ENCODE data around the gene DMXL1. TPM values are rescaled to one million over a fixed set of nuclear protein-coding genes. Genes with fewer than 3 reads are reported as not detected.

Gene DMXL1
- total and polyA plus RNA-seq, 2 experiments from 2014 or later, result 28.4 to 41.7 TPM

DNA sequence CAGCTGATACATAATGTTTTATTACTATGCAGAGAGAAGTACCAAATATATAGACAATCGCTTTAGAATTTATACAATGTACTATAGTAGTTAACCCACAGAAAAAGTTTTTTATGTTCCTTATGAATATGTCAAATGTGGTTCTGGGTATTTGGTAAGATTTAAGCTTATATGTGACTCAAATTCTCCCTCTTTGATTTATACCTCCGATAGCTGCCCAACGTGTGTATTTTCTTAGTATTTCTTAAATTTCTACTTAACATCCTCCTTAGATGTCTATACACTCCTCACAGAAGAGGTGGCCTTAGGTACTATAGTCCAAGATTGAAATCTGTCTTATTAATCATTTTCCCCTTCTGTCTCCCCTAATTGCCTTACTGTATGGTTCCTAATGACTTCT lies 146.3 kb downstream of the DMXL1 start (continued):
- TF ChIP-seq, protein P1, sequence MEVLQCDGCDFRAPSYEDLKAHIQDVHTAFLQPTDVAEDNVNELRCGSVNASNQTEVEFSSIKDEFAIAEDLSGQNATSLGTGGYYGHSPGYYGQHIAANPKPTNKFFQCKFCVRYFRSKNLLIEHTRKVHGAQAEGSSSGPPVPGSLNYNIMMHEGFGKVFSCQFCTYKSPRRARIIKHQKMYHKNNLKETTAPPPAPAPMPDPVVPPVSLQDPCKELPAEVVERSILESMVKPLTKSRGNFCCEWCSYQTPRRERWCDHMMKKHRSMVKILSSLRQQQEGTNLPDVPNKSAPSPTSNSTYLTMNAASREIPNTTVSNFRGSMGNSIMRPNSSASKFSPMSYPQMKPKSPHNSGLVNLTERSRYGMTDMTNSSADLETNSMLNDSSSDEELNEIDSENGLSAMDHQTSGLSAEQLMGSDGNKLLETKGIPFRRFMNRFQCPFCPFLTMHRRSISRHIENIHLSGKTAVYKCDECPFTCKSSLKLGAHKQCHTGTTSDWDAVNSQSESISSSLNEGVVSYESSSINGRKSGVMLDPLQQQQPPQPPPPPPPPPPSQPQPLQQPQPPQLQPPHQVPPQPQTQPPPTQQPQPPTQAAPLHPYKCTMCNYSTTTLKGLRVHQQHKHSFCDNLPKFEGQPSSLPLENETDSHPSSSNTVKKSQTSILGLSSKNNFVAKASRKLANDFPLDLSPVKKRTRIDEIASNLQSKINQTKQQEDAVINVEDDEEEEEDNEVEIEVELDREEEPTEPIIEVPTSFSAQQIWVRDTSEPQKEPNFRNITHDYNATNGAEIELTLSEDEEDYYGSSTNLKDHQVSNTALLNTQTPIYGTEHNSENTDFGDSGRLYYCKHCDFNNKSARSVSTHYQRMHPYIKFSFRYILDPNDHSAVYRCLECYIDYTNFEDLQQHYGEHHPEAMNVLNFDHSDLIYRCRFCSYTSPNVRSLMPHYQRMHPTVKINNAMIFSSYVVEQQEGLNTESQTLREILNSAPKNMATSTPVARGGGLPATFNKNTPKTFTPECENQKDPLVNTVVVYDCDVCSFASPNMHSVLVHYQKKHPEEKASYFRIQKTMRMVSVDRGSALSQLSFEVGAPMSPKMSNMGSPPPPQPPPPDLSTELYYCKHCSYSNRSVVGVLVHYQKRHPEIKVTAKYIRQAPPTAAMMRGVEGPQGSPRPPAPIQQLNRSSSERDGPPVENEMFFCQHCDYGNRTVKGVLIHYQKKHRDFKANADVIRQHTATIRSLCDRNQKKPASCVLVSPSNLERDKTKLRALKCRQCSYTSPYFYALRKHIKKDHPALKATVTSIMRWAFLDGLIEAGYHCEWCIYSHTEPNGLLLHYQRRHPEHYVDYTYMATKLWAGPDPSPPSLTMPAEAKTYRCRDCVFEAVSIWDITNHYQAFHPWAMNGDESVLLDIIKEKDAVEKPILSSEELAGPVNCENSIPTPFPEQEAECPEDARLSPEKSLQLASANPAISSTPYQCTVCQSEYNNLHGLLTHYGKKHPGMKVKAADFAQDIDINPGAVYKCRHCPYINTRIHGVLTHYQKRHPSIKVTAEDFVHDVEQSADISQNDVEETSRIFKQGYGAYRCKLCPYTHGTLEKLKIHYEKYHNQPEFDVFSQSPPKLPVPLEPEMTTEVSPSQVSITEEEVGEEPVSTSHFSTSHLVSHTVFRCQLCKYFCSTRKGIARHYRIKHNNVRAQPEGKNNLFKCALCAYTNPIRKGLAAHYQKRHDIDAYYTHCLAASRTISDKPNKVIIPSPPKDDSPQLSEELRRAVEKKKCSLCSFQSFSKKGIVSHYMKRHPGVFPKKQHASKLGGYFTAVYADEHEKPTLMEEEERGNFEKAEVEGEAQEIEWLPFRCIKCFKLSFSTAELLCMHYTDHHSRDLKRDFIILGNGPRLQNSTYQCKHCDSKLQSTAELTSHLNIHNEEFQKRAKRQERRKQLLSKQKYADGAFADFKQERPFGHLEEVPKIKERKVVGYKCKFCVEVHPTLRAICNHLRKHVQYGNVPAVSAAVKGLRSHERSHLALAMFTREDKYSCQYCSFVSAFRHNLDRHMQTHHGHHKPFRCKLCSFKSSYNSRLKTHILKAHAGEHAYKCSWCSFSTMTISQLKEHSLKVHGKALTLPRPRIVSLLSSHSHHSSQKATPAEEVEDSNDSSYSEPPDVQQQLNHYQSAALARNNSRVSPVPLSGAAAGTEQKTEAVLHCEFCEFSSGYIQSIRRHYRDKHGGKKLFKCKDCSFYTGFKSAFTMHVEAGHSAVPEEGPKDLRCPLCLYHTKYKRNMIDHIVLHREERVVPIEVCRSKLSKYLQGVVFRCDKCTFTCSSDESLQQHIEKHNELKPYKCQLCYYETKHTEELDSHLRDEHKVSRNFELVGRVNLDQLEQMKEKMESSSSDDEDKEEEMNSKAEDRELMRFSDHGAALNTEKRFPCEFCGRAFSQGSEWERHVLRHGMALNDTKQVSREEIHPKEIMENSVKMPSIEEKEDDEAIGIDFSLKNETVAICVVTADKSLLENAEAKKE (CRISPR knock-in tag; IDR thresholded peaks at IDR 0.05), result no peak

GRCh38 chr5:119218830-119219782 lies 148.2 kb downstream of the DMXL1 start:
- H3K4me2 ChIP-seq, result no peak overlapping the region
- no peak overlapping the region for H3K4me3 ChIP-seq
- H3F3A ChIP-seq (replicated peaks; ENCODE audit: low read depth), result no peaks in the 10 kb centered on the region
- 0 out of 3 replicates have a peak, but pooled peaks cover 3% of the 10 kb centered on the region for H3K36me3 Mint-ChIP-seq (ENCODE audit: low read depth)
- H3K27me3 ChIP-seq (ENCODE audit: insufficient read depth), result no peaks in the 10 kb centered on the region
- no peak overlapping the region for H2AFZ ChIP-seq
- H3K27me3 Mint-ChIP-seq (ENCODE audit: insufficient read depth, low read depth, poor library complexity), result no peaks in the 10 kb centered on the region
- no peak for TF ChIP-seq EZH2phosphoT487 (IDR thresholded peaks at IDR 0.05; ENCODE audit: unreplicated experiment)
- TF ChIP-seq NANOG (IDR thresholded peaks at IDR 0.05; ENCODE audit: borderline replicate concordance), result no peak
- TF ChIP-seq JUNB (IDR thresholded peaks at IDR 0.05; ENCODE audit: unreplicated experiment), result no peak
- TF ChIP-seq POLR2AphosphoS5 (IDR thresholded peaks at IDR 0.05; ENCODE audit: low read depth), result no peak
- TF ChIP-seq, protein P2, sequence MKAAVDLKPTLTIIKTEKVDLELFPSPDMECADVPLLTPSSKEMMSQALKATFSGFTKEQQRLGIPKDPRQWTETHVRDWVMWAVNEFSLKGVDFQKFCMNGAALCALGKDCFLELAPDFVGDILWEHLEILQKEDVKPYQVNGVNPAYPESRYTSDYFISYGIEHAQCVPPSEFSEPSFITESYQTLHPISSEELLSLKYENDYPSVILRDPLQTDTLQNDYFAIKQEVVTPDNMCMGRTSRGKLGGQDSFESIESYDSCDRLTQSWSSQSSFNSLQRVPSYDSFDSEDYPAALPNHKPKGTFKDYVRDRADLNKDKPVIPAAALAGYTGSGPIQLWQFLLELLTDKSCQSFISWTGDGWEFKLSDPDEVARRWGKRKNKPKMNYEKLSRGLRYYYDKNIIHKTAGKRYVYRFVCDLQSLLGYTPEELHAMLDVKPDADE (IDR thresholded peaks at IDR 0.05), result no peak
- no peak for TF ChIP-seq CREB1 (CRISPR knock-in tag; IDR thresholded peaks at IDR 0.05; ENCODE audit: low read depth)
- no peak for TF ChIP-seq ZNF331 (CRISPR knock-in tag; IDR thresholded peaks at IDR 0.05; ENCODE audit: low read depth)
- TF ChIP-seq, protein P3, sequence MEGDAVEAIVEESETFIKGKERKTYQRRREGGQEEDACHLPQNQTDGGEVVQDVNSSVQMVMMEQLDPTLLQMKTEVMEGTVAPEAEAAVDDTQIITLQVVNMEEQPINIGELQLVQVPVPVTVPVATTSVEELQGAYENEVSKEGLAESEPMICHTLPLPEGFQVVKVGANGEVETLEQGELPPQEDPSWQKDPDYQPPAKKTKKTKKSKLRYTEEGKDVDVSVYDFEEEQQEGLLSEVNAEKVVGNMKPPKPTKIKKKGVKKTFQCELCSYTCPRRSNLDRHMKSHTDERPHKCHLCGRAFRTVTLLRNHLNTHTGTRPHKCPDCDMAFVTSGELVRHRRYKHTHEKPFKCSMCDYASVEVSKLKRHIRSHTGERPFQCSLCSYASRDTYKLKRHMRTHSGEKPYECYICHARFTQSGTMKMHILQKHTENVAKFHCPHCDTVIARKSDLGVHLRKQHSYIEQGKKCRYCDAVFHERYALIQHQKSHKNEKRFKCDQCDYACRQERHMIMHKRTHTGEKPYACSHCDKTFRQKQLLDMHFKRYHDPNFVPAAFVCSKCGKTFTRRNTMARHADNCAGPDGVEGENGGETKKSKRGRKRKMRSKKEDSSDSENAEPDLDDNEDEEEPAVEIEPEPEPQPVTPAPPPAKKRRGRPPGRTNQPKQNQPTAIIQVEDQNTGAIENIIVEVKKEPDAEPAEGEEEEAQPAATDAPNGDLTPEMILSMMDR (conservative IDR thresholded peaks at IDR 0.05; ENCODE audit: low read depth in 2 of 2), result no peak
- TF ChIP-seq, protein P4, sequence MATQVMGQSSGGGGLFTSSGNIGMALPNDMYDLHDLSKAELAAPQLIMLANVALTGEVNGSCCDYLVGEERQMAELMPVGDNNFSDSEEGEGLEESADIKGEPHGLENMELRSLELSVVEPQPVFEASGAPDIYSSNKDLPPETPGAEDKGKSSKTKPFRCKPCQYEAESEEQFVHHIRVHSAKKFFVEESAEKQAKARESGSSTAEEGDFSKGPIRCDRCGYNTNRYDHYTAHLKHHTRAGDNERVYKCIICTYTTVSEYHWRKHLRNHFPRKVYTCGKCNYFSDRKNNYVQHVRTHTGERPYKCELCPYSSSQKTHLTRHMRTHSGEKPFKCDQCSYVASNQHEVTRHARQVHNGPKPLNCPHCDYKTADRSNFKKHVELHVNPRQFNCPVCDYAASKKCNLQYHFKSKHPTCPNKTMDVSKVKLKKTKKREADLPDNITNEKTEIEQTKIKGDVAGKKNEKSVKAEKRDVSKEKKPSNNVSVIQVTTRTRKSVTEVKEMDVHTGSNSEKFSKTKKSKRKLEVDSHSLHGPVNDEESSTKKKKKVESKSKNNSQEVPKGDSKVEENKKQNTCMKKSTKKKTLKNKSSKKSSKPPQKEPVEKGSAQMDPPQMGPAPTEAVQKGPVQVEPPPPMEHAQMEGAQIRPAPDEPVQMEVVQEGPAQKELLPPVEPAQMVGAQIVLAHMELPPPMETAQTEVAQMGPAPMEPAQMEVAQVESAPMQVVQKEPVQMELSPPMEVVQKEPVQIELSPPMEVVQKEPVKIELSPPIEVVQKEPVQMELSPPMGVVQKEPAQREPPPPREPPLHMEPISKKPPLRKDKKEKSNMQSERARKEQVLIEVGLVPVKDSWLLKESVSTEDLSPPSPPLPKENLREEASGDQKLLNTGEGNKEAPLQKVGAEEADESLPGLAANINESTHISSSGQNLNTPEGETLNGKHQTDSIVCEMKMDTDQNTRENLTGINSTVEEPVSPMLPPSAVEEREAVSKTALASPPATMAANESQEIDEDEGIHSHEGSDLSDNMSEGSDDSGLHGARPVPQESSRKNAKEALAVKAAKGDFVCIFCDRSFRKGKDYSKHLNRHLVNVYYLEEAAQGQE (IDR thresholded peaks at IDR 0.05; ENCODE audit: unreplicated experiment), result no peak
- no peaks in the 10 kb centered on the region for H4K20me1 ChIP-seq (replicated peaks; ENCODE audit: insufficient read depth)
- no peaks in the 10 kb centered on the region for H3K4me1 ChIP-seq (ENCODE audit: insufficient read depth)
- H3K79me2 ChIP-seq (replicated peaks; ENCODE audit: insufficient read depth), result no peaks in the 10 kb centered on the region
- H3K9me3 Mint-ChIP-seq, result no peaks in the 10 kb centered on the region
- no peaks in the 10 kb centered on the region for H3K4me1 Mint-ChIP-seq
- H3K27ac Mint-ChIP-seq, result no peak overlapping the region
- no peak for ATAC-seq
- no peak overlapping the region for H3K27ac ChIP-seq (ENCODE audit: low read depth)
- H3K9me2 ChIP-seq (ENCODE audit: insufficient read depth), result no peaks in the 10 kb centered on the region
- DNase-seq (ENCODE audit: low spot score), result no peak
- no peaks in the 10 kb centered on the region for H3K36me3 ChIP-seq (ENCODE audit: insufficient read depth)
- H3K4me3 Mint-ChIP-seq, result no peak overlapping the region
